ENCODE measurements around the gene POLR2E.

Gene POLR2E

GRCh38 chr19:1041835-1042685 is 53.1 kb downstream of the POLR2E start:
- Histone ChIP-seq H3K27ac (ENCODE audit: low read length) (no peak overlapping the region), H3K4me3 (ENCODE audit: low read length) (no peak overlapping the region), H3K9me3 (ENCODE audit: control insufficient read depth, insufficient read depth, low read length) (no peaks in the 10 kb centered on the region), H3K4me1 (ENCODE audit: control insufficient read depth, insufficient read depth, low read length) (peaks cover 2% of the 10 kb centered on the region; the same call in 1 of the 2 replicates), H3K27me3 (ENCODE audit: control insufficient read depth, insufficient read depth, low read length) (no peaks in the 10 kb centered on the region), H3K36me3 (ENCODE audit: control insufficient read depth, insufficient read depth, low read length) (peaks cover 10% of the 10 kb centered on the region)
- no CpG with 5 or more reads among the region's 43 CpGs for WGBS (ENCODE audit: insufficient coverage, insufficient read length)
- DNase-seq (ENCODE audit: low read depth, low spot score): no peak

GRCh38 chr19:1041272-1041834 is 53.8 kb downstream of the POLR2E start:
- Histone ChIP-seq H3K4me3 (ENCODE audit: low read length) (no peak overlapping the region; the same call in 1 of the 2 replicates), H3K27me3 (ENCODE audit: control insufficient read depth, insufficient read depth, low read length) (no peaks in the 10 kb centered on the region), H3K4me1 (ENCODE audit: control insufficient read depth, insufficient read depth, low read length) (peaks cover 2% of the 10 kb centered on the region; the same call in 1 of the 2 replicates), H3K27ac (ENCODE audit: low read length) (no peak overlapping the region), H3K36me3 (ENCODE audit: control insufficient read depth, insufficient read depth, low read length) (peaks cover 12% of the 10 kb centered on the region), H3K9me3 (ENCODE audit: control insufficient read depth, insufficient read depth, low read length) (no peaks in the 10 kb centered on the region)
- DNase-seq (ENCODE audit: low read depth, low spot score): no peak
- no CpG with 5 or more reads among the region's 26 CpGs for WGBS (ENCODE audit: insufficient coverage, insufficient read length)

- Histone ChIP-seq H3K27me3 (ENCODE audit: control insufficient read depth, insufficient read depth, low read length) (no peaks in the 10 kb centered on the region), H3K4me1 (ENCODE audit: control insufficient read depth, insufficient read depth, low read length) (peaks cover 2% of the 10 kb centered on the region; the same call in 1 of the 2 replicates), H3K36me3 (ENCODE audit: control insufficient read depth, insufficient read depth, low read length) (peaks cover 14% of the 10 kb centered on the region), H3K9me3 (ENCODE audit: control insufficient read depth, insufficient read depth, low read length) (no peaks in the 10 kb centered on the region), H3K4me3 (ENCODE audit: low read length) (peak overlapping the region; percentile 44; the same call in 1 of the 2 replicates), H3K27ac (ENCODE audit: low read length) (no peak overlapping the region)
- peak; percentile 94 for DNase-seq (ENCODE audit: low read depth, low spot score)
- WGBS (ENCODE audit: insufficient coverage, insufficient read length): no CpG with 5 or more reads among the region's 27 CpGs
Measured at GRCh38 chr19:1040476-1041271, 54.5 kb downstream of the POLR2E start.

DNA sequence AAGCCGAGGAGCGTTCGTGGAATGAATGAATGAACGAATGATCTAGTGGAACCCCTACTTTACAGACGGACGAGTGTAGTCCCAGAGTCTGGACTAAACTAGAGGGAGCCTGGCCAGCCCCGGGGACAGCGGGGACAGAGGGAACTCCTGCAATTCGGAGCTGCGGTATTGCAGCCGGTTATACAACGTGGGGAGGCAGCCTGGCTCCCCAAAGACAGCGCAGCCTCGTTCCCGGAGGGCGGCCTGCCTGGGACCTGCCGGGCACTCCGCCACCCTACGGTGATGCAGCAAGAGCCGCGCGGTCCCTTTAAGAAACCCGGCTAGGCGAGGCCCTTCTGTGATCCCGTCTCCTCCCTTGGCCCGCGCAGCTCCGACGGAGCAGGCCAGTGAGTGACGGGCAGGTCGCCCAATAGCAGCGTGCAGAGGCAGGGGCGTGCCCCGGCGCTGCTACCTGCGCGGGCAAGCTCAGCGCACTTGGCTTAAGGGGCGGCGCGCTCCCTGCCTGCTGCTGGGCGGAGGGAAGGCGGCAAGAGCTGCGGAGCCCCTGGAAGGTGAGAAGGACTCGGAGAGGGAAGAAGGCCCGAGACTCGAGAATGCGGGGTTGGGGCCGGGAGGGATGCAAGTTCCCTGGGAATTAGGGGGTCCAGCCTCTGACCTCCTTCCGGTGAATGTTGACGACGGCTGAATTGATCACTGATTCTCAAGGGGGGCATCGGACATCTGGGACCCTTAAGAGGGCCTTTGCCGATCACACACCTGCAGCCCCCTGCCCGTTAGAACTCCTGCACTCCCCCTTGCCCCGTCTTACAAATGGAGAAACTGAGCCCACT is 55.3 kb downstream of the POLR2E start, which contains the start of gene ABCA7:
ABCA7 (plus strand) TSS at position 462 of the 830 bp plus-strand sequence. CDS start 1,255 bp downstream, outside the sequence.
- peak; percentile 96 for DNase-seq (ENCODE audit: low read depth, low spot score)
- no CpG with 5 or more reads among the region's 56 CpGs for WGBS (ENCODE audit: insufficient coverage, insufficient read length)
- Histone ChIP-seq H3K36me3 (ENCODE audit: control insufficient read depth, insufficient read depth, low read length) (peaks cover 18% of the 10 kb centered on the region), H3K27me3 (ENCODE audit: control insufficient read depth, insufficient read depth, low read length) (no peaks in the 10 kb centered on the region), H3K9me3 (ENCODE audit: control insufficient read depth, insufficient read depth, low read length) (no peaks in the 10 kb centered on the region), H3K27ac (ENCODE audit: low read length) (no peak within 1 kb of the TSS), H3K4me1 (ENCODE audit: control insufficient read depth, insufficient read depth, low read length) (peaks cover 2% of the 10 kb centered on the region; the same call in 1 of the 2 replicates), H3K4me3 (ENCODE audit: low read length) (peak within 1 kb of the TSS; percentile 44; the same call in 1 of the 2 replicates)

DNA sequence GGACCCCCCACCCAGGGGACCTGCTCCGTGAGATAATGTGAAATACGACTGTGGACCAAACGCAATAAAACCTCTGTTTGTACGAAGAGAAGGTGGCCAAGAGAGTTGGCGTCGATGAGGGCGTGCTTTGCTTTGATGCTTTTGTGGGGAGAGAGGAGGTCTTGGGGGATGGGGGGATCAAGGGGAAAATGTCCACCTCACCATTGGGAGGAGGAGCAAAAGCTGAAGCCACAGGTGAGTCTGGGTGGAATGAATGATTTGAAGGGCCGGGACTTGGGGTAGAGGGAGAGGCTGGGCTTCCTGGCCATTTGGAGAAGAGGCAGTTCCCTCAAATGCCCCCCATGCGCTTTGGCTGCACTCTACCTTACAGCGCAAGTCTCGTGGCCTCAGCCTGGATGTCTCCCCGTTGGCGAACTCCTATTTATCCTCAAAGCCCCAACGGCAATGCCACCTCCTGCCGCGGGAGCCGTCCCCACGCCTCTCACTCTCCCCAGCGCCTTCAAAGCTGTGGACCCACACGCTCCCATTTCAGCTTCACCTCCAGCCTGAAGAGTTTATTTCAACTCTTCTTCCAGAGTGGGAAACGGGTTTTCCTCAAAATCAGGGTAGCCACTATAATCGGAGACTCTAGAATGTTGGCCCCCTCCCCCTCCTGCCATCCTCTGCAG is 56.1 kb downstream of the POLR2E start:
- Histone ChIP-seq H3K27ac (ENCODE audit: low read length) (no peak overlapping the region), H3K9me3 (ENCODE audit: control insufficient read depth, insufficient read depth, low read length) (no peaks in the 10 kb centered on the region), H3K4me1 (ENCODE audit: control insufficient read depth, insufficient read depth, low read length) (no peaks in the 10 kb centered on the region; the same call in 1 of the 2 replicates), H3K36me3 (ENCODE audit: control insufficient read depth, insufficient read depth, low read length) (peaks cover 18% of the 10 kb centered on the region), H3K4me3 (ENCODE audit: low read length) (no peak overlapping the region), H3K27me3 (ENCODE audit: control insufficient read depth, insufficient read depth, low read length) (no peaks in the 10 kb centered on the region)
- DNase-seq (ENCODE audit: low read depth, low spot score): no peak
- no CpG with 5 or more reads among the region's 22 CpGs for WGBS (ENCODE audit: insufficient coverage, insufficient read length)

- Histone ChIP-seq H3K4me1 (ENCODE audit: control insufficient read depth, insufficient read depth, low read length) (no peaks in the 10 kb centered on the region; the same call in 1 of the 2 replicates), H3K9me3 (ENCODE audit: control insufficient read depth, insufficient read depth, low read length) (no peaks in the 10 kb centered on the region), H3K27me3 (ENCODE audit: control insufficient read depth, insufficient read depth, low read length) (no peaks in the 10 kb centered on the region), H3K27ac (ENCODE audit: low read length) (no peak overlapping the region), H3K36me3 (ENCODE audit: control insufficient read depth, insufficient read depth, low read length) (peaks cover 25% of the 10 kb centered on the region), H3K4me3 (ENCODE audit: low read length) (no peak overlapping the region)
- no peak for DNase-seq (ENCODE audit: low read depth, low spot score)
- no CpG with 5 or more reads among the region's 22 CpGs for WGBS (ENCODE audit: insufficient coverage, insufficient read length)
Measured at GRCh38 chr19:1037621-1038064, 57.5 kb downstream of the POLR2E start.

Data from iPS DF 6.9 (cell line).